Measurements from ENCODE around the gene AAGAB.

- TF ChIP-seq CTCF (IDR thresholded peaks at IDR 0.05; ENCODE audit: insufficient read depth, low read length) (no peak), POLR2AphosphoS5 (IDR thresholded peaks at IDR 0.05; ENCODE audit: low read depth) (no peak), REST (IDR thresholded peaks at IDR 0.05; ENCODE audit: insufficient replicate concordance, low read depth) (no peak), GABPA (IDR thresholded peaks at IDR 0.05; ENCODE audit: low read depth) (no peak), SPI1 (IDR thresholded peaks at IDR 0.05; ENCODE audit: borderline replicate concordance, low read depth) (no peak)
Observed at GRCh38 chr15:67165254-67166253, 88.9 kb downstream of the AAGAB start.

Measured in HL-60 (cell line).